A673 (cell line): ENCODE results near the gene GXYLT1.

ENCODE experiments used
- CTCF ChIP-seq: fragments of 300-800, 200-600 bp; sonication (generic); conservative IDR thresholded peaks from 2 replicates; pipeline ENCODE4 v1.5.1; 2017; ENCODE audit warnings: low read depth, mild to moderate bottlenecking, antibody characterized with exemption, low read length, moderate library complexity, mixed read lengths
- EZH2 ChIP-seq: fragments of 200-600 bp; sonication (generic); IDR thresholded peaks from 2 replicates; pipeline ENCODE4 v1.6.1; 2017; ENCODE audit warnings: borderline replicate concordance, low read depth, mild to moderate bottlenecking, mixed read lengths, antibody characterized with exemption, low read length; ENCODE audit not compliant: poor library complexity, severe bottlenecking

GRCh38 chr12:42186793-42187192 lies 42.1 kb upstream of the GXYLT1 start:
- TF ChIP-seq CTCF: no peak
- TF ChIP-seq EZH2: no peak
